Mesenchymal stem cell (in vitro differentiated cells and primary cell): ENCODE results near the gene ADAMTSL1.

Experiments
- DNase-seq: peaks from one replicate; pipeline ENCODE4 v3.0.0-alpha.2; 2013
- H2AFZ ChIP-seq: one replicate; pipeline ENCODE4 v1.6.1; 2013; ENCODE audit warnings: low read depth, mild to moderate bottlenecking, control low read depth, inconsistent platforms, low read length, moderate library complexity
- H2AK5ac ChIP-seq: 2 replicates; pipeline ENCODE4 v1.6.1; 2013; ENCODE audit warnings: low read length, moderate library complexity, mild to moderate bottlenecking, inconsistent platforms; ENCODE audit not compliant: severe bottlenecking
- H2BK120ac ChIP-seq: one replicate; pipeline ENCODE4 v1.6.1; 2013; ENCODE audit warnings: low read depth, mild to moderate bottlenecking, inconsistent platforms, low read length, moderate library complexity
- H2BK12ac ChIP-seq, 2 experiments: one replicate each; pipeline ENCODE4 v1.6.1; 2013; ENCODE audit warnings: inconsistent platforms in 2 of 2, low read length in 2 of 2, mild to moderate bottlenecking in 2 of 2, moderate library complexity in 2 of 2, control low read depth in 1 of 2
- H2BK15ac ChIP-seq: one replicate; pipeline ENCODE4 v1.6.1; 2013; ENCODE audit warnings: mild to moderate bottlenecking, low read depth, inconsistent platforms; ENCODE audit not compliant: poor library complexity, severe bottlenecking
- H2BK5ac ChIP-seq: 2 replicates; pipeline ENCODE4 v1.6.1; 2013; ENCODE audit warnings: low read depth, mild to moderate bottlenecking, low read length, control low read depth, inconsistent platforms; ENCODE audit not compliant: poor library complexity, severe bottlenecking
- H3K14ac ChIP-seq, 2 experiments: one replicate each; pipeline ENCODE4 v1.6.1; 2013; ENCODE audit warnings: inconsistent platforms in 2 of 2, low read length in 2 of 2, control low read depth in 1 of 2, mild to moderate bottlenecking in 1 of 2, moderate library complexity in 1 of 2
- H3K18ac ChIP-seq, 2 experiments: one replicate each; pipeline ENCODE4 v1.6.1; 2013; ENCODE audit warnings: inconsistent platforms in 2 of 2, low read length in 2 of 2, control low read depth in 1 of 2, low read depth in 1 of 2, mild to moderate bottlenecking in 1 of 2
- H3K23ac ChIP-seq, 2 experiments: one replicate each; pipeline ENCODE4 v1.6.1; 2013; ENCODE audit warnings: inconsistent platforms in 2 of 2, low read length in 2 of 2, mild to moderate bottlenecking in 2 of 2, moderate library complexity in 2 of 2, control low read depth in 1 of 2
- H3K27ac ChIP-seq: 2 replicates; pipeline ENCODE4 v1.5.1; 2013; ENCODE audit warnings: mild to moderate bottlenecking, moderate library complexity, low read length, control low read depth, inconsistent platforms; ENCODE audit not compliant: poor library complexity, severe bottlenecking
- H3K27me3 ChIP-seq, 2 experiments: 2 replicates each; pipeline versions ENCODE4 v1.6.1 to v1.7.0; 2013; ENCODE audit warnings: low read length in 2 of 2, mild to moderate bottlenecking in 2 of 2, moderate library complexity in 2 of 2, control low read depth in 1 of 2, inconsistent platforms in 1 of 2; ENCODE audit not compliant: control insufficient read depth in 1 of 2, insufficient read depth in 1 of 2
- H3K36me3 ChIP-seq, 2 experiments: 2 replicates each; pipeline versions ENCODE4 v1.6.1 to v1.7.0; 2013; ENCODE audit warnings: low read length in 2 of 2, control low read depth in 1 of 2, inconsistent platforms in 1 of 2, low read depth in 1 of 2, mild to moderate bottlenecking in 1 of 2; ENCODE audit not compliant: insufficient read depth in 2 of 2, control insufficient read depth in 1 of 2
- H3K4ac ChIP-seq, 2 experiments: one replicate each; pipeline ENCODE4 v1.6.1; 2013; ENCODE audit warnings: inconsistent platforms in 2 of 2, low read length in 2 of 2, mild to moderate bottlenecking in 2 of 2, moderate library complexity in 2 of 2, control low read depth in 1 of 2, low read depth in 1 of 2
- H3K4me1 ChIP-seq: 2 replicates; pipeline ENCODE4 v1.6.1; 2013; ENCODE audit warnings: low read depth, low read length, control low read depth; ENCODE audit not compliant: control insufficient read depth, insufficient read depth
- H3K4me2 ChIP-seq: 2 replicates; pipeline ENCODE4 v1.6.1; 2013; ENCODE audit warnings: low read length, mild to moderate bottlenecking, inconsistent platforms; ENCODE audit not compliant: poor library complexity, severe bottlenecking
- H3K4me3 ChIP-seq, 2 experiments: 2 replicates each; pipeline versions ENCODE4 v1.5.1 to v1.7.0; 2013; ENCODE audit warnings: low read length in 2 of 2, mild to moderate bottlenecking in 2 of 2, control low read depth in 1 of 2, low read depth in 1 of 2; ENCODE audit not compliant: insufficient read depth in 1 of 2
- H3K79me1 ChIP-seq: replicated peaks from 2 replicates; pipeline ENCODE4 v1.6.1; 2013; ENCODE audit warnings: mild to moderate bottlenecking, control low read depth, low read length, inconsistent platforms; ENCODE audit not compliant: poor library complexity, severe bottlenecking
- H3K9ac ChIP-seq: 2 replicates; pipeline ENCODE4 v1.7.0; 2013; ENCODE audit warnings: mild to moderate bottlenecking, low read length, moderate library complexity
- H3K9me3 ChIP-seq: 2 replicates; pipeline ENCODE4 v1.7.0; 2013; ENCODE audit warnings: mild to moderate bottlenecking, low read length; ENCODE audit not compliant: control insufficient read depth
- H4K8ac ChIP-seq: one replicate; pipeline ENCODE4 v1.6.1; 2013; ENCODE audit warnings: inconsistent platforms, mild to moderate bottlenecking, low read length, moderate library complexity
- H4K91ac ChIP-seq: one replicate; pipeline ENCODE4 v1.6.1; 2013; ENCODE audit warnings: mild to moderate bottlenecking, low read length, inconsistent platforms
- WGBS: methylation state at CpG from one replicate; pipeline ENCODE4 v1.1.7; 2013; ENCODE audit warnings: mixed read lengths; 5-methylcytosine and 5-hydroxymethylcytosine counted together

ADAMTSL1 gene

GRCh38 chr9:18707489-18708205 lies 233.7 kb downstream of the ADAMTSL1 start:
- 89% methylated on average over 6 of the region's 8 CpGs for WGBS
- Histone ChIP-seq H3K27ac (no peak overlapping the region), H3K4ac (no peak overlapping the region), H3K79me1 (no peaks in the 10 kb centered on the region), H3K4me3 (peak overlapping the region in 1 of 2 experiments; percentile 19), H3K14ac (no peak overlapping the region), H2BK12ac (no peak overlapping the region), H3K4me1 (no peaks in the 10 kb centered on the region), H2BK15ac (no peak overlapping the region), H2AFZ (no peak overlapping the region), H2BK120ac (no peak overlapping the region), H2AK5ac (no peak overlapping the region), H2BK5ac (no peak overlapping the region), H4K91ac (no peak overlapping the region), H4K8ac (no peak overlapping the region), H3K18ac (no peak overlapping the region), H3K36me3 (peaks cover 8 to 56% of the 10 kb centered on the region in 2 experiments), H3K4me2 (no peak overlapping the region), H3K9ac (peak overlapping the region; percentile 47), H3K23ac (no peak overlapping the region), H3K9me3 (no peaks in the 10 kb centered on the region), H3K27me3 (no peaks in the 10 kb centered on the region)
- DNase-seq, result no peak

- Histone ChIP-seq H3K4me3 (no peak overlapping the region), H3K9ac (peak overlapping the region; percentile 47), H2AK5ac (no peak overlapping the region), H3K18ac (no peak overlapping the region), H3K9me3 (no peaks in the 10 kb centered on the region), H3K36me3 (peaks cover 8 to 51% of the 10 kb centered on the region in 2 experiments), H3K4ac (no peak overlapping the region), H2AFZ (no peak overlapping the region), H3K14ac (no peak overlapping the region), H3K27ac (no peak overlapping the region), H3K79me1 (no peaks in the 10 kb centered on the region), H2BK5ac (no peak overlapping the region), H2BK15ac (no peak overlapping the region), H4K8ac (no peak overlapping the region), H3K4me2 (no peak overlapping the region), H2BK120ac (no peak overlapping the region), H4K91ac (no peak overlapping the region), H3K23ac (no peak overlapping the region), H3K27me3 (no peaks in the 10 kb centered on the region), H3K4me1 (no peaks in the 10 kb centered on the region), H2BK12ac (no peak overlapping the region)
- 88% methylated on average over 4 of the region's 4 CpGs for WGBS
- no peak for DNase-seq
Measured at GRCh38 chr9:18708429-18708828, 234.5 kb downstream of the ADAMTSL1 start.

GRCh38 chr9:18710065-18710464 lies 236.1 kb downstream of the ADAMTSL1 start:
- H3K18ac ChIP-seq, result no peak overlapping the region
- H3K4me3 ChIP-seq, result no peak overlapping the region
- no peak overlapping the region for H3K4ac ChIP-seq
- no peaks in the 10 kb centered on the region for H3K9me3 ChIP-seq
- H2BK5ac ChIP-seq, result no peak overlapping the region
- no peak overlapping the region for H3K9ac ChIP-seq
- H2AK5ac ChIP-seq, result no peak overlapping the region
- no peaks in the 10 kb centered on the region for H3K79me1 ChIP-seq
- no peak overlapping the region for H3K14ac ChIP-seq
- no peak overlapping the region for H3K4me2 ChIP-seq
- no peak for DNase-seq
- H3K23ac ChIP-seq, result no peak overlapping the region
- H2BK12ac ChIP-seq, result no peak overlapping the region
- WGBS, result 83% methylated on average over 1 of the region's 1 CpG
- no peak overlapping the region for H2BK15ac ChIP-seq
- H4K91ac ChIP-seq, result no peak overlapping the region
- H3K4me1 ChIP-seq, result no peaks in the 10 kb centered on the region
- H4K8ac ChIP-seq, result no peak overlapping the region
- no peak overlapping the region for H2AFZ ChIP-seq
- no peak overlapping the region for H2BK120ac ChIP-seq
- H3K36me3 ChIP-seq, result peaks cover 8 to 37% of the 10 kb centered on the region in 2 experiments
- H3K27ac ChIP-seq, result no peak overlapping the region
- no peaks in the 10 kb centered on the region for H3K27me3 ChIP-seq

- H3K4ac ChIP-seq, result no peak overlapping the region
- H3K9me3 ChIP-seq, result no peaks in the 10 kb centered on the region
- H3K36me3 ChIP-seq, result peaks cover 0 to 45% of the 10 kb centered on the region in 2 experiments
- H3K79me1 ChIP-seq, result peaks cover 2% of the 10 kb centered on the region
- 100% methylated on average over 2 of the region's 2 CpGs for WGBS
- no peak for DNase-seq
- H3K4me2 ChIP-seq, result no peak overlapping the region
- no peak overlapping the region for H4K91ac ChIP-seq
- H3K4me1 ChIP-seq, result peaks cover 5% of the 10 kb centered on the region
- no peak overlapping the region for H2AK5ac ChIP-seq
- no peak overlapping the region for H2AFZ ChIP-seq
- no peak overlapping the region for H3K27ac ChIP-seq
- H3K23ac ChIP-seq, result no peak overlapping the region
- H2BK15ac ChIP-seq, result no peak overlapping the region
- no peak overlapping the region for H3K9ac ChIP-seq
- H2BK120ac ChIP-seq, result no peak overlapping the region
- no peak overlapping the region for H2BK5ac ChIP-seq
- no peak overlapping the region for H4K8ac ChIP-seq
- H3K18ac ChIP-seq, result no peak overlapping the region
- H2BK12ac ChIP-seq, result no peak overlapping the region
- H3K27me3 ChIP-seq, result no peaks in the 10 kb centered on the region
- no peak overlapping the region for H3K14ac ChIP-seq
- H3K4me3 ChIP-seq, result no peak overlapping the region
Measured at GRCh38 chr9:18717759-18718158, 243.8 kb downstream of the ADAMTSL1 start.
